ENCODE results near the gene ARSI.

ARSI gene

DNA sequence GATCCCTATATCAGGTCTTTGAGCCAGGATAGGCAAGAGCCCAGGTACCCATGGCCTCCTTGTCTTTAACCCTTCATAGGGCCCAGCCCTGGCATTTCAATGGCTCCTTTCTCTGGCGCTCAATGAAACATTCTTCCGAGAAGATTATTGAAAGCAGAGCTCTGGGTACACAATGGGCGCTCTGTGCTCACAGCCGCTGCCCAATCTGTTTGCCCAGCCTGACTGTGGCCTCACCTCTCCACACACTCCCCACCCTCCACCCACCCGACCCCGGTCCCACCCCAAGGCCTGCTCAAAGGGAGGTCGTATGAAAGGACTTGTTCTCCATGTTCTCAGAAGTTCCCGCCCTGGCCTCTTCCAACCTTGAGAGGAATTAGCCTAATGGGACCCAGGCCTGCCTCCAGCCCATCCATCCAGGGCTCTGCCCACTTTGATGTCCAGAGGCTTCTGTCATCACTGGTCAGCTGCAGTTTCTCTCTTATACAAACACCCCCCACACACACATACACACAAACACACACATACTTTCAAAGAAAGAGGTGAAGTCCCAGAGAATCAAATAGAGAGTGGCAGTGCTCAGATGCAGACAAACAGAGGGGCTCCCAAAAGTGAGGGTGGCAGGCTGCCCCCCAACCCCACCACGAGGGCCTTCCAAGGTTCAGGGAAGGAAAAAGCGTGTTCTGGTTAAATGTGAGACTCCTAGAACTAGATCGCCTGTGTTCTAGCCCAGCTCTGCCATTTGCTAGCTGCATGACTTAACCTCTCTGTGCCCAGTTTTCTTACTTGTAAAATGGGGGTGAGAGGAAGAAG, 5.1 kb upstream of the ARSI start:
- no peak for DNase-seq (ENCODE audit: low spot score)

DNA sequence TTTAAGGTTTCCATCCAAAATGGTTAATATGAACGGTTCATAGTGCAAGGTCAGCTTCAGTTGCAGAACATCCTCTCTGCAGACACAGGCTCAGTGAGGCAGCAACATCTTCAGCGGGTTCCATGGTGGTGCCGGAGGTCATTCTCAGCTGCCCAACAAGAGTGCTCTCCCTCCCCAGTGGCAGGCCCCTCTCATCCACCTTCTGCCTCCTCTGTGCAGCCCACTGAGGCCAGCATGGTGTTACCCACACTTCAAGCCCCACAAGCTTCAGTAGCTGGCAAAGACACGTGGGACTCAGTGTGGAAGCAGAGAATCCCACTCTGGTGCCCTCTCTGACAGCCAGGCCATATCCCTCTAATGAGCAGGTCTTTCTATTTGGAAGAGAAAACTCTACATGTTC, 4.1 kb upstream of the ARSI start:
- no peak for DNase-seq (ENCODE audit: low spot score)

GRCh38 chr5:150305557-150305956, 2.9 kb upstream of the ARSI start:
- DNase-seq (ENCODE audit: low spot score): no peak

- no peak for DNase-seq (ENCODE audit: low spot score)
These were observed 2.4 kb upstream of the ARSI start for GRCh38 chr5:150305095-150305494.

DNA sequence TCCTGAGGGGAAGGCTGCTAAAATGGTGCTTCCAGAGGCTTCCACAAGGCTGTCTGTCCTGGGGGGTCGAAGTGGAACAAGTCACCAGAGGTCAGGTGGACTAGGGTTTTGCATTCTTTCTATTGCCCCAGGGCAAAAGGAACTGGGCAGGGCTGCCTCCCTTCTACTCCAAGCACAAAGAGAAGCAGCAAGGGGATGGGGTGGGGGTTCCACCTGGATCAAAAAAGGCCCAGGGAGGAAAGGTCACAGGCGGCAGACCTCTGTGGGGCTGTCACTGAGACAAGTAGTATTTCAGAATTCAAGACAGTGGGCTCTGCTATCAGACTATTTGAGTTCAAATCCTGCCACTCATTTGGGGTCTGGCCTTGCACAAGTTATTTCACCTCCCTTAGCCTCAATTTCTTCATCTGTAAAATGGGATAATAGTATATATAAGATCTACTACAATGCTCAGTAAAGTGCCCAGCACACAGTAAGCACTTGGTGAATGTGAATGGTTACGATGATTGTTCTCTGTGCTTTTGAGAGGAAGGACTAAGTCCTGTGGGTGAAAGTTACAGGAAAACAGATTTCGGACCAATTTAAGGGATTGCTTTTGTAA, 1.9 kb upstream of the ARSI start:
- DNase-seq (ENCODE audit: low spot score): no peak

- DNase-seq (ENCODE audit: low spot score): no peak
These were observed 1.1 kb upstream of the ARSI start for GRCh38 chr5:150303660-150304386.

DNA sequence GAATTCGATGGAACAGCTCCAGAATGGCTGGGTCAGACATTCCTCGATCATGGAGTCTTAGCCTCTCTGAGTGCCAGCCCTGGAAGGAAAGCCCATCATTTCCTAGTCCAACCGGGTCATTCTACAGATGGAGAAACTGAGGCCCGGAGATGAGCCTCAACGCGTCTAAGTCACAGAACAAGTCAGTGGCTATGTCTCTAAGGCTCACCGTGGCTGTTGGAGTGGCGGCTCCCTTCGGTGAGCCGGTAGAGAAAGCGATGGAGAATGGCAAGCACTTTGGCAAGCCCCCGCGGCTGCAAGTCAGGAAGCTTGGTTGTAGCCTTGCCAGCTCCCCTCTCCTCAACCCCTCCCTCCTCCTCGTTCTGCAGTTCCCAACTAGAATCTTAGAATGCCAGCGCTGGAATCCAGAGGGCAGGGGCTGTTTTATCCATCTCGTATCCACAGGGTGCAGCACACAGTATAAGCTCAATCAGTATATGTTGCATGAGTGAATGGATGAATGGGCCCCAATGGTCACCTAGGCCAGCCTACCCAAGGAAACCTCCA, 438 bp upstream of the ARSI start:
- no peak for DNase-seq (ENCODE audit: low spot score)

GRCh38 chr5:150301901-150302300, 804 bp downstream of the ARSI start:
- DNase-seq (ENCODE audit: low spot score): no peak

GRCh38 chr5:150301170-150301505, 1.6 kb downstream of the ARSI start:
- DNase-seq (ENCODE audit: low spot score): no peak

GRCh38 chr5:150300496-150301169, 2.1 kb downstream of the ARSI start:
- DNase-seq (ENCODE audit: low spot score): no peak

GRCh38 chr5:150299571-150300327, 3.0 kb downstream of the ARSI start:
- no peak for DNase-seq (ENCODE audit: low spot score)

DNA sequence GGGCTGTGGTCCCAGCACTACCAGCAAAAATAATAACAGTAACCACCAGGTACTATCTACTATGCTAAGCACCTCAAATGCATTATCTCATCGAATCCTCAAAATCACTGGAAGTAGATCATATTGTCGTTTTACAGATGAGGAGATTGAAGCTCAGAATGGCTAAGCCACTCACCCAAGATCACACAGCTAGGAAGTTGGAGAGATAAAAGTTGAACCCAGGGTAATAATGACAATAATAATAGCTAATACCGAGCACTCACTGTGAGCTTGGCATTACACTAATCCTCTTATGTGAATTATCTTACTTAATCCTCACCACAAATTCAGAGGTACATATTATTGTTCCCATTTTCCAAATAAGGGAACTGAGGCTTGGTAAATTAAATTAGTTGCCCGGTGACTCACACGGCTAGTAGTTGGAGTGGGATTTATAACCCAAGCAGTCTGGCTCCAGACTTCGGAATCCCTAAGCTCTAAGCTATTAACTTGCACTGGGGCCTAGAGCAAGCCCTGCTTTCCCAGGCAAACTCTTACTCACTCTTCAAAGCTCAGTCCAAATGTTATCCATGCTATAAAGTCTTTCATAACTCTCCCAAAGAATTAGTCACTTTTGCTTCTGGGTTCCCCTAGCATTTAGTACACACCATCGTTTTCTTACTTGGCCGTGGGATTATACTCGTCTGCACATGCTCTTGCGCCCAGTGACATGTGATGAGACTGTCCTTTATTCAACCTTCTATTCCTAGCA, 3.8 kb downstream of the ARSI start:
- no peak for DNase-seq (ENCODE audit: low spot score)

- no peak for DNase-seq (ENCODE audit: low spot score)
These were observed 4.6 kb downstream of the ARSI start for GRCh38 chr5:150297934-150298595.

- DNase-seq (ENCODE audit: low spot score): no peak
These were observed 5.3 kb downstream of the ARSI start for GRCh38 chr5:150297236-150297890.

GRCh38 chr5:150296496-150296895, 6.2 kb downstream of the ARSI start:
- no peak for DNase-seq (ENCODE audit: low spot score)

DNA sequence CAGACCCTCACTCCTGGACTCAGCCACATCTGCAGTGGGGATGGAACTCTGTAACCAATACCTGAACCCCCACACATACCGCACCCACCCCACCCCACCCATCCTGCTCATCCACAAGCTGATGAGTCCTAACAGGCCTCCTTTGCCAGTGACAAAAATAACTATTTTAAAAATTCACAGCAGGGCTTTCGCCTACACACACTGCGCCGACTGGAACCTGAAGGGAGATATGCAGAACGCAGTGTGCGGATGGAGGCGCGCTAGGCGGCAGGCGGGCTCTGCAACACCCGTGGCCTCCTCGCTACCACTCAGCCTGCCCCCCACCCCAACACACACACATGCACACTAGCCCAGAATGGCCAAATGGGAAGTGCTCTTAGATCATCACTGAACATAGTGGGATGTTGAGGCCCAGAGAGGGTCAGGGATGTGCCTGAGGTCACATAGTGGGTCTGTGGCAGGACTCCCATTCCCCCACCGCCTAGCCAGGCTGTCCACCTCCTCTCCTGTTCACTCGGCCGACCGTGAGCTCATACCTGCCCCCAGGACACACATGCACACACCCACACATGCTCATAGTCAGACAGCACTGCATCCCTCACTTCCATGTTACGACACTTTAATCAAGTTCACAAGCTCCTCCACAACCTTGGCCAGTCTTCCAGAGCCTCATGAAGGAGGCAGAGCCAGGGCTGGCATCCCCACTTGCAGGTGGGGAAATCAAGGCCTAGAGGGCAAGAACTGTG, 6.8 kb downstream of the ARSI start:
- no peak for DNase-seq (ENCODE audit: low spot score)

DNA sequence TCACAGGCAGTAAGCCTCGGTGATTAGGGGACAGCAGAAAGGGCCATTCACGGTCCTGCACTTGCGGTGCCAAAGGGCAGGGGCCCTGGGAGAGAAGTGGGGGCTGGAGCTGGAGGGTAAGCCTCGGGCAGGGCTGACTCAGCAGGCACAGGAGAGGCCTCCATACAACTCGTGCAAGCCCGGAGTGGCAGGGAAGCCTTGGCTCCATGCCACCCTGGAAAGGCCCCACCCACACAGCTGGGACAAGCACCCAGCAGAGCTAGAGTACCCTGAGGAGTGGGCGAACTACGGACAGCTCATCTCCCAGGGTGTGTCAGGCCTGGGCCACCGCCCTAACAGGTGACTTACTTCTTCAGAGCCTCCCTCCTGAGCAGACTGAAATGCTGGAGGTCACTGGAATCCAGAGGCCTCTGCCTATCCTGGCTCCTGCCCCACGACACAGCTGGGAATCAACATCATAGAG, 7.5 kb downstream of the ARSI start:
- DNase-seq (ENCODE audit: low spot score): no peak

- DNase-seq (ENCODE audit: low spot score): no peak
These were observed 8.1 kb downstream of the ARSI start for GRCh38 chr5:150294551-150295071.
